Skin of body (tissue), 2 donors: Measurements from ENCODE around the gene MSI2. TPM values are rescaled to one million over a fixed set of nuclear protein-coding genes. Genes with fewer than 3 reads are reported as not detected.

ENCODE experiments used
- DNase-seq: peaks from one replicate; lab custom pipeline; 2025; lab: John Stamatoyannopoulos, UW
- total RNA-seq: library from RNA; depleted of rRNA; stranded (reverse); fragments of >200 nt; gene quantifications from one replicate; pipeline ENCODE4 v1.2.3, GENCODE V29; 2014

Gene MSI2
- total RNA-seq, 1 donor from 2014 or later, result 22.9 TPM

GRCh38 chr17:57477522-57478362 is 221.4 kb downstream of the MSI2 start:
- no peak for DNase-seq

GRCh38 chr17:57478478-57479250 is 222.3 kb downstream of the MSI2 start:
- no peak for DNase-seq

GRCh38 chr17:57480438-57481196 is 224.3 kb downstream of the MSI2 start:
- no peak for DNase-seq

- DNase-seq, result no peak
Observed at GRCh38 chr17:57481910-57482391, 225.6 kb downstream of the MSI2 start.

- DNase-seq, result no peak
Observed at GRCh38 chr17:57482657-57483056, 226.3 kb downstream of the MSI2 start.

GRCh38 chr17:57484081-57484666 is 227.9 kb downstream of the MSI2 start:
- DNase-seq, result no peak

- no peak for DNase-seq
Observed at GRCh38 chr17:57484826-57485565, 228.7 kb downstream of the MSI2 start.

GRCh38 chr17:57485566-57485865 is 229.2 kb downstream of the MSI2 start:
- no peak for DNase-seq

- no peak for DNase-seq
Observed at GRCh38 chr17:57485916-57486881, 229.9 kb downstream of the MSI2 start.

GRCh38 chr17:57486882-57487301 is 230.6 kb downstream of the MSI2 start:
- DNase-seq, result no peak

- DNase-seq, result no peak
Observed at GRCh38 chr17:57487573-57487972, 231.2 kb downstream of the MSI2 start.

- no peak for DNase-seq
Observed at GRCh38 chr17:57488856-57489255, 232.5 kb downstream of the MSI2 start.

- DNase-seq, result no peak
Observed at GRCh38 chr17:57489321-57489720, 233.0 kb downstream of the MSI2 start.

- no peak for DNase-seq
Observed at GRCh38 chr17:57490111-57490845, 234.0 kb downstream of the MSI2 start.

- DNase-seq, result no peak
Observed at GRCh38 chr17:57490890-57491289, 234.6 kb downstream of the MSI2 start.

- DNase-seq, result no peak
Observed at GRCh38 chr17:57493171-57493570, 236.8 kb downstream of the MSI2 start.

- no peak for DNase-seq
Observed at GRCh38 chr17:57493625-57494024, 237.3 kb downstream of the MSI2 start.

- no peak for DNase-seq
Observed at GRCh38 chr17:57494443-57494842, 238.1 kb downstream of the MSI2 start.

GRCh38 chr17:57495771-57496170 is 239.4 kb downstream of the MSI2 start:
- no peak for DNase-seq
